ENCODE data around the gene SELL. TPM values are rescaled to one million over a fixed set of nuclear protein-coding genes. Genes with fewer than 3 reads are reported as not detected.

The SELL gene
- total and polyA plus RNA-seq, 2 of the 8 experiments (the other 6 are each of a cell fraction or from before 2014, with no cell fraction given) = not detected

DNA sequence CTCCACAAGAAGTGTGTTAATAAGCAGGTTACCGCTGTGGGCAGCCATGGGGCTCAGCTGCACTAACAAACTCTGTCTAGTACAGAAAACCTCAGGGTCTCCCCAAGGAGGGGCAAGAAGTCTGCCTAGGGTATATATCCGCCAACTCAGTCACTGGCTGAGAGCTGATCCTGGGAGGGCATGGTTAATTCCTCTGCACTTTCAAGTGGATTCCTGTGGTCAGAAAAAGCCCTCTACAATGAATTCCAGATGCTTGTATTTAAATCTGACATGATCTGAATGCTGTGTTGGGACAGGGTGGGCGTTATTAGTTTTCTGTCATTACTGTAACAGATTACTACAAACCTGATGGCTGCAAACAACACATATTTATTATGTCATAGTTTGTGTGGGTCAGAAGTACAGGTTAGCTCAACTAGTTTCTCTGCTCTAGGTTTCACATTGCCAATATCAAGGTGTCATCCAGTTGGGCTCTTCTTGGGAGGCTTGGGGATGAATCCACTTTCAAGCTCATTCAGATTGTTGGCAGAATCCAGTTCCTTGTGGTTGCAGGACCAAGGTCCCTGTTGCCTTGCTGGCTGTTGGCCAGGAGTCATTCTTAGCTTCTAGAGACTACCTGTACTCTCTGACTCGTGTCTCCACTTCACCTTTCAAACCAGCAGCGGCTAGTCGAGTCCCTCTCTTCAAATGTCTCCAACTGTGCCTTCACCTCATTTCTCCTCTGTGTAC, 30.4 kb upstream of the SELL start:
- Histone ChIP-seq H3K9ac (replicated peaks in 1 of 4; ENCODE audit: extremely low read depth in 1 of 4, low read depth in 3 of 4, low read length in 3 of 4) (no peak overlapping the region), H3K79me1 (ENCODE audit: low read depth, low read length) (no peaks in the 10 kb centered on the region), H3K23me2 (ENCODE audit: low read depth, low read length) (no peaks in the 10 kb centered on the region), H3K18ac (ENCODE audit: extremely low read depth, low read length) (no peak overlapping the region), H3K4me1 (replicated peaks in 1 of 4; ENCODE audit: control insufficient read depth in 3 of 4, insufficient read depth in 4 of 4, low read length in 3 of 4) (peaks cover 0 to 7% (median 2%) of the 10 kb centered on the region in 4 experiments; a peak in 4 of 7 replicates), H3K23ac (ENCODE audit: insufficient read length) (no peak overlapping the region), H3K4me3 (ENCODE audit: extremely low read depth in 1 of 4, insufficient read depth in 2 of 4, low read depth in 3 of 4, low read length in 4 of 4) (no peak overlapping the region), H3K36me3 (ENCODE audit: control insufficient read depth in 2 of 4, insufficient read depth in 4 of 4, low read length in 3 of 4) (no peaks in the 10 kb centered on the region), H3K27ac (ENCODE audit: low read depth, low read length) (no peak overlapping the region), H2AK5ac (ENCODE audit: low read depth, low read length) (no peak overlapping the region), H3K9me3 (ENCODE audit: insufficient read depth in 2 of 2, low read depth in 1 of 2, low read length in 1 of 2) (no peaks in the 10 kb centered on the region), H2BK120ac (replicated peaks; ENCODE audit: low read depth, low read length) (no peak overlapping the region), H3K14ac (ENCODE audit: insufficient read length) (no peak overlapping the region), H4K5ac (ENCODE audit: insufficient read length, low read depth, low read length) (no peak overlapping the region), H2BK5ac (ENCODE audit: low read depth, low read length) (no peak overlapping the region), H3K4me2 (ENCODE audit: insufficient read depth in 1 of 2, low read depth in 2 of 2, low read length in 2 of 2) (no peak overlapping the region; a peak in 1 of 4 replicates), H3K27me3 (replicated peaks in 1 of 4; ENCODE audit: control insufficient read depth in 3 of 4, extremely low read depth in 1 of 4, insufficient read depth in 3 of 4, low read length in 3 of 4) (no peaks in the 10 kb centered on the region), H2BK20ac (ENCODE audit: low read length) (no peak overlapping the region), H3K79me2 (ENCODE audit: control insufficient read depth in 1 of 2, insufficient read depth in 2 of 2, low read length in 2 of 2) (no peaks in the 10 kb centered on the region), H2BK15ac (ENCODE audit: low read length) (no peak overlapping the region), H4K8ac (ENCODE audit: extremely low read depth, insufficient read depth, low read length) (no peak overlapping the region), H2BK12ac (ENCODE audit: low read depth, low read length) (no peak overlapping the region), H3K4ac (replicated peaks; ENCODE audit: insufficient read length, low read depth, low read length) (no peak overlapping the region), H3K56ac (replicated peaks; ENCODE audit: insufficient read length, low read depth, low read length) (no peak overlapping the region), H4K91ac (replicated peaks; ENCODE audit: insufficient read length, low read length) (no peak overlapping the region), H2AFZ (ENCODE audit: low read length) (no peak overlapping the region), H4K20me1 (replicated peaks in 1 of 2; ENCODE audit: control insufficient read depth in 1 of 2, insufficient read depth in 2 of 2, low read length in 2 of 2) (no peaks in the 10 kb centered on the region)
- DNase-seq (ENCODE audit: low read depth in 1 of 2, low spot score in 2 of 2) (no peak), FAIRE-seq (no peak)
- WGBS, 2 experiments (ENCODE audit: extremely low coverage in 1 of 2, insufficient coverage in 1 of 2, insufficient read length in 1 of 2, insufficient replicate concordance in 2 of 2, low coverage in 1 of 2, low lambda C conversion rate in 2 of 2, missing lambda C conversion rate in 1 of 2) = 94% methylated on average over 6 of the region's 6 CpGs; no CpG with 5 or more reads in 1 of the 2 experiments
- TF ChIP-seq ASH2L (IDR thresholded peaks at IDR 0.05; ENCODE audit: low read length) (no peak), POLR2AphosphoS5 (IDR thresholded peaks at IDR 0.05; ENCODE audit: low read depth, low read length) (no peak), GABPA (IDR thresholded peaks at IDR 0.05; ENCODE audit: borderline replicate concordance, insufficient read depth, low read length) (no peak), GTF2F1 (IDR thresholded peaks at IDR 0.05; ENCODE audit: borderline replicate concordance, low read depth, low read length) (no peak), FOSL1 (IDR thresholded peaks at IDR 0.05; ENCODE audit: insufficient read depth, low read depth, low read length) (no peak), RFX5 (IDR thresholded peaks at IDR 0.05; ENCODE audit: borderline replicate concordance, low read depth, low read length) (no peak), SIX5 (IDR thresholded peaks at IDR 0.05; ENCODE audit: low read depth, low read length) (no peak)
- TF ChIP-seq, protein P1, sequence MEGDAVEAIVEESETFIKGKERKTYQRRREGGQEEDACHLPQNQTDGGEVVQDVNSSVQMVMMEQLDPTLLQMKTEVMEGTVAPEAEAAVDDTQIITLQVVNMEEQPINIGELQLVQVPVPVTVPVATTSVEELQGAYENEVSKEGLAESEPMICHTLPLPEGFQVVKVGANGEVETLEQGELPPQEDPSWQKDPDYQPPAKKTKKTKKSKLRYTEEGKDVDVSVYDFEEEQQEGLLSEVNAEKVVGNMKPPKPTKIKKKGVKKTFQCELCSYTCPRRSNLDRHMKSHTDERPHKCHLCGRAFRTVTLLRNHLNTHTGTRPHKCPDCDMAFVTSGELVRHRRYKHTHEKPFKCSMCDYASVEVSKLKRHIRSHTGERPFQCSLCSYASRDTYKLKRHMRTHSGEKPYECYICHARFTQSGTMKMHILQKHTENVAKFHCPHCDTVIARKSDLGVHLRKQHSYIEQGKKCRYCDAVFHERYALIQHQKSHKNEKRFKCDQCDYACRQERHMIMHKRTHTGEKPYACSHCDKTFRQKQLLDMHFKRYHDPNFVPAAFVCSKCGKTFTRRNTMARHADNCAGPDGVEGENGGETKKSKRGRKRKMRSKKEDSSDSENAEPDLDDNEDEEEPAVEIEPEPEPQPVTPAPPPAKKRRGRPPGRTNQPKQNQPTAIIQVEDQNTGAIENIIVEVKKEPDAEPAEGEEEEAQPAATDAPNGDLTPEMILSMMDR (IDR thresholded peaks at IDR 0.05; ENCODE audit: control extremely low read depth in 1 of 3, insufficient read depth in 1 of 3, low read depth in 1 of 3, low read length in 3 of 3) = no peak
- ChIA-PET CTCF (ENCODE audit: partially characterized antibody) (interaction anchor here (0.5 to 2.5 kb wide), 5 partner anchors 17 to 428 kb away, joined by 3 to 10 read pairs (median 3); no protein-coding TSS in a partner anchor), POLR2A (ENCODE audit: partially characterized antibody) (interaction anchor here (0.8 kb wide), 1 partner anchor 9 kb away, joined by 3 read pairs; no protein-coding TSS in a partner anchor)

Measured in H1 (cell line).